ENCODE results near the gene CHSY1.

CHSY1 gene

DNA sequence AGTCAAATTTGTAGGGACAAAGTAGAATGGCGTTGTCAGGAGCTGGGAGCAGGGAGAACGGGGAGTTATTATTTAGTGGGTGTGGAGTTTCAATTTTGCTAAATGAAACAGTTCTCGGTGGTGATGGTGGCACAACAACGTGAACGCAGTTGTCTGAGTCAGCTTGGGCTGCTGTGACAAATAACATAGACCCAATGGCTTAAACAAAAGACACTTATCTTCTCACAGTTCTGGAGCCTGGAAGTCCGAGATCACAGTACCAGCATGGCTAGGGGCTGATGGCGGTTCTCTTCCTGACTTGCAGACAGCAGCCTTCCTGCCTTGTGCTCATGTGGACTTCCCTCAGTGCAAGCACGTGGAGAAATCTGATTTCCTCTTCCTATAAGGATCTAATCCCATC is 90.2 kb downstream of the CHSY1 start:
- no peak for DNase-seq (ENCODE audit: extremely low spot score)
- CTCF ChIA-PET: no interaction called here
- POLR2A ChIA-PET: no interaction called here
- TF ChIP-seq FOXA1 (IDR thresholded peaks at IDR 0.05) (no peak), L3MBTL2 (conservative IDR thresholded peaks at IDR 0.05) (no peak), BHLHE40 (IDR thresholded peaks at IDR 0.05; ENCODE audit: borderline replicate concordance) (no peak), LEF1 (IDR thresholded peaks at IDR 0.05; ENCODE audit: borderline replicate concordance) (no peak), FOXM1 (IDR thresholded peaks at IDR 0.05; ENCODE audit: borderline replicate concordance) (no peak), SP1 (IDR thresholded peaks at IDR 0.05) (no peak), TARDBP (IDR thresholded peaks at IDR 0.05) (no peak), ARNT (IDR thresholded peaks at IDR 0.05) (no peak), ELF4 (IDR thresholded peaks at IDR 0.05) (no peak), SUZ12 (IDR thresholded peaks at IDR 0.05) (no peak), HDGF (IDR thresholded peaks at IDR 0.05; ENCODE audit: borderline replicate concordance) (no peak), NFRKB (IDR thresholded peaks at IDR 0.05) (no peak), CTBP1 (IDR thresholded peaks at IDR 0.05; ENCODE audit: borderline replicate concordance) (no peak), FOXK2 (IDR thresholded peaks at IDR 0.05) (no peak), ZNF384 (IDR thresholded peaks at IDR 0.05) (no peak)
- TF ChIP-seq, protein P1, sequence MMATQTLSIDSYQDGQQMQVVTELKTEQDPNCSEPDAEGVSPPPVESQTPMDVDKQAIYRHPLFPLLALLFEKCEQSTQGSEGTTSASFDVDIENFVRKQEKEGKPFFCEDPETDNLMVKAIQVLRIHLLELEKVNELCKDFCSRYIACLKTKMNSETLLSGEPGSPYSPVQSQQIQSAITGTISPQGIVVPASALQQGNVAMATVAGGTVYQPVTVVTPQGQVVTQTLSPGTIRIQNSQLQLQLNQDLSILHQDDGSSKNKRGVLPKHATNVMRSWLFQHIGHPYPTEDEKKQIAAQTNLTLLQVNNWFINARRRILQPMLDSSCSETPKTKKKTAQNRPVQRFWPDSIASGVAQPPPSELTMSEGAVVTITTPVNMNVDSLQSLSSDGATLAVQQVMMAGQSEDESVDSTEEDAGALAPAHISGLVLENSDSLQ (IDR thresholded peaks at IDR 0.05): no peak

DNA sequence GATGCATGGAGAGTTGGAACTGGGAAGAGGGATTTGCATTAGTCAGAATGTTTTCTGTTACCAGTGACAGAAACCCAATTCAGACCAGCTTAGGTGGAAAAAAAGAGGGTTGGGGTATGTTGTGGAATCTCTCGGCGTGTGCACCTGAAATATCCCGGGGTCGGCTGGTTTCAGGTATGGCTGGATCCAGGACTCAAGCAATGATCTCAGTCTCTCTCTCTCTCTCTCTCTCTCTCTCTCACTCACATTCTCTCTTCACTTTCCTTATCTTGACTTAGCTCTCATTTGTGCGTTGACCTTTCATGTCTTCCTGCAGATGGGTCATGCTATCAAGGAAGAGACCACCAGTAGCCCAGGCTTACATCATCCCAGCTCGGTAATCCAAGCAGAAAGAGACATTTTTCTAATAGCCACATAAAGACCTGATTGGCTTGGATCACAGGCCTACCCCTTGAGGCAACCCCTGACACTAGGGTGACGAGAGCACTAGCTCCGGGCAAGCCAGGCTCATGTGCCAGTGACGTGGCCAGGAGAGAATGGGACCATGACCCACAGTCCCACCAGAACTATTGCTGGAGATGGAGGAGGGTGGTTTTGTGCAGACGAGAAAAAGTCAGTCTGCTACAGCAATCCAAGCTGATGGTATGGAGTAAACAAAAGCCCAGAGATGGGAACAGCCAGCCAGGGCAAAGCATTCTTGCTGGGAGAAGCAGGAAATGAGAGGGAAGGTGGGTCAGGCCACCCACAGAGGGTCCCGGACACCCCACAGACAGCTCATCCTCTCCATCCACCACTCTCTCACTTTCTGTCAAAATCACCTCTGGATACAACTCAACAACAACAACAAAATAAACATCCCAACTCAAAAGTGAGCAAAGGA is 91.7 kb downstream of the CHSY1 start:
- DNase-seq (ENCODE audit: extremely low spot score): no peak
- CTCF ChIA-PET: interaction anchor here (1.0 to 1.5 kb wide), 2 partner anchors 10 to 33 kb away, joined by 3 read pairs; no protein-coding TSS in a partner anchor
- POLR2A ChIA-PET: no interaction called here
- TF ChIP-seq FOXM1 (IDR thresholded peaks at IDR 0.05; ENCODE audit: borderline replicate concordance) (no peak), NFRKB (IDR thresholded peaks at IDR 0.05) (no peak), ARNT (IDR thresholded peaks at IDR 0.05) (no peak), LEF1 (IDR thresholded peaks at IDR 0.05; ENCODE audit: borderline replicate concordance) (no peak), SUZ12 (IDR thresholded peaks at IDR 0.05) (no peak), L3MBTL2 (conservative IDR thresholded peaks at IDR 0.05) (no peak), CTBP1 (IDR thresholded peaks at IDR 0.05; ENCODE audit: borderline replicate concordance) (no peak), ELF4 (IDR thresholded peaks at IDR 0.05) (no peak)
- TF ChIP-seq, protein P1 (IDR thresholded peaks at IDR 0.05): no peak

DNA sequence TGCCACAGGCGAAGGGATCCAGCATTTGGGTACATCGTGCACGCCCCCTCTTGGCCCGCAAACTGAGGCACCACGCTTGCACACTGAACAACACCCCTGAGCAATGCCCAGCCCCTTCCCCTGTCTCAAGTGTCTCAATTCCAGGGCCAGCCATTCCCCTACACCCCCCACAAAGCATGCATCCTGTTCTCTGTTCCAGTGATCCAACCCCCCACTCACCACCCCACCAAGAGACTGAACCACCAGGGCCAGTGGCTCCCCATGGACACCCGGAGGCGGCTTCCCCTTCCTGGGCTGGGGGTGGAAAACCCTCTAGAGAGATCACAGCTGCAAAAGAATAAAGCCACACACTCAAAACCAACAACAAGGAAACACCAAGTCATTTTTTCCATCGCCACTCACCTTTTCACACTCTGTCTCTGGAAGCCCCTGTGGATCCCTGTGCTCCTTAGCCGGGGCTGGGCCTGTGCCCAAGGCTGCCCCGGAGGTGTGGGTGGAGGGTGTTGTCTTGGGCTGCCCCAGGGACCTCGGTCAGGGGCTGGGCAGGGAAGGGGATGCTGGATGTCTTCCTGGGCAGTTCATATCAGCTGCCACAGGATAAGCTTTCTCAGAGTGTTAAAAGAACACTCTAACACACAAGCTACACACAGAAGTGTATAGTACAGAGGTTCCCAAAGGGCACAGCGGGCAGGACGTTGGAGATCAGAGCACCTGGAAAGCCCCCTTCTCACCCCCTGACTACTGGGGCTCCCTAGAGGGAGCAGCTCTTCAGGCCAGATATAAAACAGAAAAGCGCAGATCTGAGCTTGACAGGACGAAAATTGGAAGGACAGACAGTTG is 92.5 kb downstream of the CHSY1 start:
- no peak for TF ChIP-seq L3MBTL2 (conservative IDR thresholded peaks at IDR 0.05)
- TF ChIP-seq SP1 (IDR thresholded peaks at IDR 0.05): no peak
- no peak for TF ChIP-seq ELF4 (IDR thresholded peaks at IDR 0.05)
- no peak for TF ChIP-seq SUZ12 (IDR thresholded peaks at IDR 0.05)
- TF ChIP-seq LEF1 (IDR thresholded peaks at IDR 0.05; ENCODE audit: borderline replicate concordance): no peak
- TF ChIP-seq TARDBP (IDR thresholded peaks at IDR 0.05): no peak
- no peak for TF ChIP-seq HDGF (IDR thresholded peaks at IDR 0.05; ENCODE audit: borderline replicate concordance)
- no peak for TF ChIP-seq ZNF384 (IDR thresholded peaks at IDR 0.05)
- TF ChIP-seq FOXA1 (IDR thresholded peaks at IDR 0.05): no peak
- no peak for TF ChIP-seq NFRKB (IDR thresholded peaks at IDR 0.05)
- TF ChIP-seq FOXK2 (IDR thresholded peaks at IDR 0.05): no peak
- TF ChIP-seq, protein P1 (IDR thresholded peaks at IDR 0.05): no peak
- no peak for TF ChIP-seq BHLHE40 (IDR thresholded peaks at IDR 0.05; ENCODE audit: borderline replicate concordance)
- no peak for TF ChIP-seq ARNT (IDR thresholded peaks at IDR 0.05)
- no peak for TF ChIP-seq FOXM1 (IDR thresholded peaks at IDR 0.05; ENCODE audit: borderline replicate concordance)
- TF ChIP-seq CTBP1 (IDR thresholded peaks at IDR 0.05; ENCODE audit: borderline replicate concordance): no peak
- ChIA-PET POLR2A (no interaction called here), CTCF (interaction anchor here (1.0 to 1.5 kb wide), 2 partner anchors 9 to 32 kb away, joined by 3 read pairs; no protein-coding TSS in a partner anchor)
- no peak for DNase-seq (ENCODE audit: extremely low spot score)

DNA sequence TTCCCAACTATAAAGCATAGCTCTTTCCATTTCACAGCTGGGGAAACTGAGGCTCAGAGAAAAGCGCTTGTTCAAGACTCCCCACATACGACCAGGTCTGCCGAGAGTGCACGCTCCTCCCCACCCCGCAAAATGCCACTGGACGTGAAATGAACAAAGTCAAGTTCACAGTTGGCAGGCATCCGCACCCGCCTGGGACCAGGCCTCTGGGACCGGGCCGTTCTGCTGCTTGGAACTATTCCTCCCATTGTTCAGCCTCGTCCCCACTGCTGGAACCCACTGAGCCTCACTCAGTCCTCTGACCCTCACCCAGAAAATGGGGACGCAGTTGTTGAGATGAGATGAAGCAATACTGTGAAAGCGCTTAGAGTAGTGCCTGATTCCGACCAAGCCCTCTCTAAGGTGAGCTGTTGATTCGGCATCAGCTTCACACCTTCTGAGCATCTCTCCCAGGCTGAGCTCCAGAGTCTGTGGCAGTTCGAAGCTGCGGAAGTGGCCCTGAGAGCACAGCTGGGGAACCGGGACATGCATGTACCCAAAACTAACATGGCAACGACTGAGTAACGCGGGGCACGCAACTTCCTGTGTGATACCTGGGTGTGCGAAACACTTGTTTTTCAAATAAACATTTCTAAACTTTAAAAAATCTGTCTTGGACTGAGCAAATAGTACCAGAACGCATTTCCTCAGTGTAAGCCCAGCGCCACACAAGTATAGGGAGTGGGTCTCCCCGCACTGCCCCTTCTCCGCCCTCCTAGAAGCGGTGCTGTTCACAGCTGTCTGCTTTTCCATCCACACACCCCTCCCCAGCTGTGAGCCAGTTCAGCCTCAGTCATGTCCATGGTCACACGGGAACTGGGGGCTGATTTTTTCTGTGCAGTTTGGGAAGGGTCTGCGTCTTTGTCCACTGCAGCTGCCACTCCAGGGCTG is 93.4 kb downstream of the CHSY1 start:
- no peak for TF ChIP-seq ELF4 (IDR thresholded peaks at IDR 0.05)
- TF ChIP-seq SP1 (IDR thresholded peaks at IDR 0.05): no peak
- TF ChIP-seq ARNT (IDR thresholded peaks at IDR 0.05): no peak
- no peak for TF ChIP-seq ZNF384 (IDR thresholded peaks at IDR 0.05)
- TF ChIP-seq, protein P1 (IDR thresholded peaks at IDR 0.05): no peak
- no peak for TF ChIP-seq FOXA1 (IDR thresholded peaks at IDR 0.05)
- no peak for TF ChIP-seq LEF1 (IDR thresholded peaks at IDR 0.05; ENCODE audit: borderline replicate concordance)
- TF ChIP-seq NFRKB (IDR thresholded peaks at IDR 0.05): no peak
- no peak for TF ChIP-seq FOXK2 (IDR thresholded peaks at IDR 0.05)
- no peak for TF ChIP-seq TARDBP (IDR thresholded peaks at IDR 0.05)
- TF ChIP-seq BHLHE40 (IDR thresholded peaks at IDR 0.05; ENCODE audit: borderline replicate concordance): no peak
- TF ChIP-seq SUZ12 (IDR thresholded peaks at IDR 0.05): no peak
- TF ChIP-seq L3MBTL2 (conservative IDR thresholded peaks at IDR 0.05): no peak
- no peak for TF ChIP-seq CTBP1 (IDR thresholded peaks at IDR 0.05; ENCODE audit: borderline replicate concordance)
- TF ChIP-seq HDGF (IDR thresholded peaks at IDR 0.05; ENCODE audit: borderline replicate concordance): no peak
- no peak for TF ChIP-seq FOXM1 (IDR thresholded peaks at IDR 0.05; ENCODE audit: borderline replicate concordance)
- CTCF ChIA-PET: interaction anchor here (1.5 kb wide), 1 partner anchor 8 kb away, joined by 3 read pairs; no protein-coding TSS in a partner anchor
- POLR2A ChIA-PET: no interaction called here

More for the DNA sequence above, 93.4 kb downstream of the CHSY1 start:
- no peak for DNase-seq (ENCODE audit: extremely low spot score)

All from HEK293T (cell line).